HepG2 (cell line): Measurements from ENCODE around the gene THOC6. TPM values are rescaled to one million over a fixed set of nuclear protein-coding genes. Genes with fewer than 3 reads are reported as not detected.

Experiments used
- CHD2 ChIP-seq: IDR thresholded peaks from 2 replicates; pipeline ENCODE4 v1.6.1; 2011; ENCODE audit warnings: low read depth, low read length, improper control_type of control experiment
- HDAC2 ChIP-seq: sonication (generic); formaldehyde crosslinking; IDR thresholded peaks from 2 replicates; pipeline ENCODE4 v1.4.0; 2020; ENCODE audit warnings: missing genetic modification reagents
- HMGXB4 ChIP-seq, 2 experiments: sonication (generic) in 1 of 2; formaldehyde crosslinking in 1 of 2; IDR thresholded peaks; 2 replicates each; pipeline versions ENCODE4 v1.4.0 to v1.6.1; 2018 to 2020; ENCODE audit warnings: missing genetic modification reagents in 2 of 2, borderline replicate concordance in 1 of 2, low read depth in 1 of 2, mild to moderate bottlenecking in 1 of 2, missing biosample characterization in 1 of 2
- MIXL1 ChIP-seq: IDR thresholded peaks from 2 replicates; pipeline ENCODE4 v1.6.1; 2016
- ZFP82 ChIP-seq: sonication (generic); formaldehyde crosslinking; IDR thresholded peaks from 2 replicates; pipeline ENCODE4 v1.5.1; 2020; ENCODE audit warnings: mild to moderate bottlenecking, missing genetic modification reagents, borderline replicate concordance
- ZNF550 ChIP-seq: sonication (generic); formaldehyde crosslinking; IDR thresholded peaks from 2 replicates; pipeline ENCODE4 v1.4.0; 2020; ENCODE audit warnings: mild to moderate bottlenecking, missing genetic modification reagents, borderline replicate concordance
- ZNF564 ChIP-seq: sonication (generic); formaldehyde crosslinking; IDR thresholded peaks from 2 replicates; pipeline ENCODE4 v1.8.1; 2023; ENCODE audit warnings: mild to moderate bottlenecking, missing genetic modification reagents
- ZNF646 ChIP-seq: sonication (generic); formaldehyde crosslinking; IDR thresholded peaks from 2 replicates; pipeline ENCODE4 v1.9.0; 2021; ENCODE audit warnings: mild to moderate bottlenecking, missing genetic modification reagents
- ZSCAN31 ChIP-seq: sonication (generic); formaldehyde crosslinking; IDR thresholded peaks from 2 replicates; pipeline ENCODE4 v1.5.0; 2020; ENCODE audit warnings: low read depth, mild to moderate bottlenecking, missing genetic modification reagents
- polyA plus RNA-seq, 8 experiments: library from polyadenylated mRNA; depleted of rRNA in 3 of 8; stranded (reverse) in 7 of 8; unstranded in 1 of 8; fragments of >200 nt; fragmentation: Illumina TruSeq in 4 of 8; extraction: Trizol in 4 of 8; gene quantifications; 2 replicates each; pipeline versions ENCODE4 v1.2.1 to v1.2.3, GENCODE V29; 2011 to 2016; ENCODE audit warnings: low read depth in 4 of 8, missing spikeins in 1 of 8, mixed read lengths in 1 of 8; ENCODE audit not compliant: insufficient read depth in 1 of 8
- total RNA-seq, 5 experiments: library from RNA; depleted of rRNA; stranded (reverse); fragments of >200 nt; fragmentation: Illumina TruSeq; extraction: Trizol; gene quantifications; 2 replicates each; pipeline ENCODE4 v1.2.3, GENCODE V29; 2016; ENCODE audit warnings: low read depth in 1 of 5
- TF ChIP-seq, protein P1 (sequence below): IDR thresholded peaks from 2 replicates; pipeline ENCODE4 v1.6.1; 2016; ENCODE audit warnings: missing compliant biosample characterization, missing genetic modification reagents, borderline replicate concordance
- TF ChIP-seq, protein P2 (sequence below): sonication (generic); formaldehyde crosslinking; IDR thresholded peaks from 2 replicates; pipeline ENCODE4 v1.5.0; 2020; ENCODE audit warnings: mild to moderate bottlenecking, missing genetic modification reagents

The THOC6 gene
- total and polyA plus RNA-seq, 2 of the 13 experiments (the other 11 are each of a cell fraction or from before 2014, with no cell fraction given) = 32.1 to 37.0 TPM

DNA sequence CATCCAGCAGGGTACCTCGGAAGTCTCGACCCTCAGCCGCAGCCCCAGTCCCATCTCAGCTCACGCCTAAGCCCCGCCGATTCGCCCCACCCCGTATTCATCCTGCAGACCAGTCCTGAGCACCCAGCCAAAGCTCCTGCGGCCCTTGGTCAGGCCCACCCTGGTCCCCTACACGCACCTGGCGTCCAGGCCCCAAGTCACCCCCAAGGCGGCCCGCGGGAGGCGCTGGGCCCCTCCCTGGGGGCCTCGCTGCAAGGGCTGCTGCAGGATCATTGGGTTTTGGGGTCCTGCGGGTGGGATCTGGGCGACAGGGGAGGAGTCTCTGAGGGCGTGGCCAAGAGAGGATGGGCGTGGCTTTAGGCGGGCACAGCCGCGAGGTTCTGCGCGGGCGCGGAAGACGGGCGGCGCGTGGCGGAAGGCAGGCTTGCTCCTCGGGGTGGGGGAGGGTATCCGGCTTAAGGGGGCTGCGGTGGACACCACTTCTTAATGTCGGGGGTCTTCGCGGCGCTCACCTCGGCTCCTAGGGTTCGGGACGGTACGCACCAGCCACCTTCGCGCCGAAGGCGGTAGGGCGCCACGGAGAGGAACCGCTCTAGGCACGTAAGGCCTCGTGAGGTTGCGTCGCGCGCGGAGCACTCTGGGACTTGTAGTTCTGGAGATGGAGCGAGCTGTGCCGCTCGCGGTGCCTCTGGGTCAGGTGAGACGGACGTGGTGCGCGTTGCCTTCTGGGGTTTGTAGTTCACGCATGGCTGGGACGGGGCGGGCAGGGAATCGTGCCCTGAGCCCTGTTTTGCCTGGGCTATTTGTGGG, at the start of gene THOC6, which contains the start of gene HCFC1R1 (continued):
- TF ChIP-seq HMGXB4 (CRISPR knock-in tag; IDR thresholded peaks at IDR 0.05; ENCODE audit: borderline replicate concordance in 1 of 2, low read depth in 1 of 2) = peak; percentile 49 to 75; a peak in 3 of 4 replicates
- TF ChIP-seq HDAC2 (CRISPR knock-in tag) = peak; percentile 46
- TF ChIP-seq, protein P1, sequence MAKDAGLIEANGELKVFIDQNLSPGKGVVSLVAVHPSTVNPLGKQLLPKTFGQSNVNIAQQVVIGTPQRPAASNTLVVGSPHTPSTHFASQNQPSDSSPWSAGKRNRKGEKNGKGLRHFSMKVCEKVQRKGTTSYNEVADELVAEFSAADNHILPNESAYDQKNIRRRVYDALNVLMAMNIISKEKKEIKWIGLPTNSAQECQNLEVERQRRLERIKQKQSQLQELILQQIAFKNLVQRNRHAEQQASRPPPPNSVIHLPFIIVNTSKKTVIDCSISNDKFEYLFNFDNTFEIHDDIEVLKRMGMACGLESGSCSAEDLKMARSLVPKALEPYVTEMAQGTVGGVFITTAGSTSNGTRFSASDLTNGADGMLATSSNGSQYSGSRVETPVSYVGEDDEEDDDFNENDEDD (CRISPR knock-in tag) = peak; percentile 91; the same call in 1 of the 2 replicates
- TF ChIP-seq, protein P2, sequence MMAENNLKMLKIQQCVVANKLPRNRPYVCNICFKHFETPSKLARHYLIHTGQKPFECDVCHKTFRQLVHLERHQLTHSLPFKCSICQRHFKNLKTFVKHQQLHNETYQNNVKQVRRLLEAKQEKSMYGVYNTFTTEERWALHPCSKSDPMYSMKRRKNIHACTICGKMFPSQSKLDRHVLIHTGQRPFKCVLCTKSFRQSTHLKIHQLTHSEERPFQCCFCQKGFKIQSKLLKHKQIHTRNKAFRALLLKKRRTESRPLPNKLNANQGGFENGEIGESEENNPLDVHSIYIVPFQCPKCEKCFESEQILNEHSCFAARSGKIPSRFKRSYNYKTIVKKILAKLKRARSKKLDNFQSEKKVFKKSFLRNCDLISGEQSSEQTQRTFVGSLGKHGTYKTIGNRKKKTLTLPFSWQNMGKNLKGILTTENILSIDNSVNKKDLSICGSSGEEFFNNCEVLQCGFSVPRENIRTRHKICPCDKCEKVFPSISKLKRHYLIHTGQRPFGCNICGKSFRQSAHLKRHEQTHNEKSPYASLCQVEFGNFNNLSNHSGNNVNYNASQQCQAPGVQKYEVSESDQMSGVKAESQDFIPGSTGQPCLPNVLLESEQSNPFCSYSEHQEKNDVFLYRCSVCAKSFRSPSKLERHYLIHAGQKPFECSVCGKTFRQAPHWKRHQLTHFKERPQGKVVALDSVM = 0 out of 2 replicates have a peak, but pooled peaks have one; percentile 43
- TF ChIP-seq ZFP82 (CRISPR knock-in tag) = 0 out of 2 replicates have a peak, but pooled peaks have one; percentile 23
- peak; percentile 14; the same call in 1 of the 2 replicates for TF ChIP-seq MIXL1 (CRISPR knock-in tag)
- TF ChIP-seq ZSCAN31 (CRISPR knock-in tag) = peak; percentile 83; the same call in 1 of the 2 replicates
- peak; percentile 49; the same call in 1 of the 2 replicates for TF ChIP-seq ZNF564 (CRISPR knock-in tag)
- no peak for TF ChIP-seq ZNF550 (CRISPR knock-in tag)
- peak; percentile 88 for TF ChIP-seq CHD2
- TF ChIP-seq ZNF646 (CRISPR knock-in tag) = 0 out of 2 replicates have a peak, but pooled peaks have one; percentile 24
